ENCODE measurements around the gene PCDHB8. TPM values are rescaled to one million over a fixed set of nuclear protein-coding genes. Genes with fewer than 3 reads are reported as not detected.
A peak's percentile ranks its signal among the peaks of the same experiment; 100 is the strongest.
"Not testable (repeated sequence)": the region's sequence is repeated elsewhere in the genome, so short reads cannot be mapped to it uniquely, and the experiment has no call there.

The PCDHB8 gene
- total RNA-seq, 1 experiment from 2014 or later, result not detected

DNA sequence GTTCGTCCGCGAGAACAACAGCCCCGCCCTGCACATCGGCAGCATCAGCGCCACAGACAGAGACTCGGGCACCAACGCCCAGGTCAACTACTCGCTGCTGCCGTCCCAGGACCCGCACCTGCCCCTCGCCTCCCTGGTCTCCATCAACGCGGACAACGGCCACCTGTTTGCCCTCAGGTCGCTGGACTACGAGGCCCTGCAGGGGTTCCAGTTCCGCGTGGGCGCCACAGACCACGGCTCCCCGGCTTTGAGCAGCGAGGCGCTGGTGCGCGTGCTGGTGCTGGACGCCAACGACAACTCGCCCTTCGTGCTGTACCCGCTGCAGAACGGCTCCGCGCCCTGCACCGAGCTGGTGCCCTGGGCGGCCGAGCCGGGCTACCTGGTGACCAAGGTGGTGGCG, 32.7 kb downstream of the PCDHB8 start:
- H3K9me3 ChIP-seq, H3K27me3 ChIP-seq, H3K4me3 ChIP-seq, DNase-seq, H3K36me3 ChIP-seq: not testable (repeated sequence)

DNA sequence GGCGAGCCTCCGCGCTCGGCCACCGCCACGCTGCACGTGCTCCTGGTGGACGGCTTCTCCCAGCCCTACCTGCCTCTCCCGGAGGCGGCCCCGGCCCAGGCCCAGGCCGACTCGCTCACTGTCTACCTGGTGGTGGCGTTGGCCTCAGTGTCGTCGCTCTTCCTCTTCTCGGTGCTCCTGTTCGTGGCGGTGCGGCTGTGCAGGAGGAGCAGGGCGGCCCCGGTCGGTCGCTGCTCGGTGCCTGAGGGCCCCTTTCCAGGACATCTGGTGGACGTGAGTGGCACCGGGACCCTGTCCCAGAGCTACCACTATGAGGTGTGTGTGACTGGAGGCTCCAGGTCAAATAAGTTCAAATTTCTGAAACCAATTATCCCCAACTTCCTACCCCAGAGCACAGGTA, 33.3 kb downstream of the PCDHB8 start:
- not testable (repeated sequence) for H3K4me3 ChIP-seq, DNase-seq, H3K9me3 ChIP-seq, H3K36me3 ChIP-seq, H3K27me3 ChIP-seq

DNA sequence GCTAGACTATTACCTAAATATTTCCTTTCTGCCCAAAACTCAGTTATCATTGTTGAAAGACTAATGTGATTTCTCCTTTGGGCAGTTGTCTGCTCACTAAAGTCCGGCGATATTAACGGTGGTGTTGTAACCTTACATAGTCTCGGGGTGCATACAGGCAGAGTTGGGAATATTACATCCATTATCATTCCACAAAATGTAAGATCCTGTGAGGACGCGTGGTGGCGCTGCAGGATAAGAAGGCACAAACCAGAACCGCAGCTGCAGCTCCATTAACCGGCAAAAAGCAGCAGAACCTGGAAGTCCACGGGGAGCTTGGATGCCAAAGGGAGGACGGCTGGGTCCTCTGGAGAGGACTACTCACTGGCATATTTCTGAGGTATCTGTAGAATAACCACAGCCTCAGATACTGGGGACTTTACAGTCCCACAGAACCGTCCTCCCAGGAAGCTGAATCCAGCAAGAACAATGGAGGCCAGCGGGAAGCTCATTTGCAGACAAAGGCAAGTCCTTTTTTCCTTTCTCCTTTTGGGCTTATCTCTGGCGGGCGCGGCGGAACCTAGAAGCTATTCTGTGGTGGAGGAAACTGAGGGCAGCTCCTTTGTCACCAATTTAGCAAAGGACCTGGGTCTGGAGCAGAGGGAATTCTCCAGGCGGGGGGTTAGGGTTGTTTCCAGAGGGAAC, 36.2 kb downstream of the PCDHB8 start, which contains the start of gene PCDHB13:
Gene PCDHB13 (plus strand): TSS at position 264 of the 684 bp plus-strand sequence. CDS start 205 bp downstream, at position 469.
- H3K27me3 ChIP-seq, H3K36me3 ChIP-seq, H3K4me3 ChIP-seq, H3K9me3 ChIP-seq: not testable (repeated sequence)
- DNase-seq, result peak; percentile 19

DNA sequence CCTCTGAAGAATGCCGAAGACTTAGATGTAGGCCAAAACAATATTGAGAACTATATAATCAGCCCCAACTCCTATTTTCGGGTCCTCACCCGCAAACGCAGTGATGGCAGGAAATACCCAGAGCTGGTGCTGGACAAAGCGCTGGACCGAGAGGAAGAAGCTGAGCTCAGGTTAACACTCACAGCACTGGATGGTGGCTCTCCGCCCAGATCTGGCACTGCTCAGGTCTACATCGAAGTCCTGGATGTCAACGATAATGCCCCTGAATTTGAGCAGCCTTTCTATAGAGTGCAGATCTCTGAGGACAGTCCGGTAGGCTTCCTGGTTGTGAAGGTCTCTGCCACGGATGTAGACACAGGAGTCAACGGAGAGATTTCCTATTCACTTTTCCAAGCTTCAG, 37.0 kb downstream of the PCDHB8 start:
- not testable (repeated sequence) for H3K4me3 ChIP-seq, H3K36me3 ChIP-seq, DNase-seq, H3K9me3 ChIP-seq, H3K27me3 ChIP-seq

DNA sequence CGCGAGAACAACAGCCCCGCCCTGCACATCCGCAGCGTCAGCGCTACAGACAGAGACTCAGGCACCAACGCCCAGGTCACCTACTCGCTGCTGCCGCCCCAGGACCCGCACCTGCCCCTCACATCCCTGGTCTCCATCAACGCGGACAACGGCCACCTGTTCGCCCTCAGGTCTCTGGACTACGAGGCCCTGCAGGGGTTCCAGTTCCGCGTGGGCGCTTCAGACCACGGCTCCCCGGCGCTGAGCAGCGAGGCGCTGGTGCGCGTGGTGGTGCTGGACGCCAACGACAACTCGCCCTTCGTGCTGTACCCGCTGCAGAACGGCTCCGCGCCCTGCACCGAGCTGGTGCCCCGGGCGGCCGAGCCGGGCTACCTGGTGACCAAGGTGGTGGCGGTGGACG, 37.9 kb downstream of the PCDHB8 start:
- H3K36me3 ChIP-seq, H3K27me3 ChIP-seq, DNase-seq, H3K9me3 ChIP-seq, H3K4me3 ChIP-seq: not testable (repeated sequence)

DNA sequence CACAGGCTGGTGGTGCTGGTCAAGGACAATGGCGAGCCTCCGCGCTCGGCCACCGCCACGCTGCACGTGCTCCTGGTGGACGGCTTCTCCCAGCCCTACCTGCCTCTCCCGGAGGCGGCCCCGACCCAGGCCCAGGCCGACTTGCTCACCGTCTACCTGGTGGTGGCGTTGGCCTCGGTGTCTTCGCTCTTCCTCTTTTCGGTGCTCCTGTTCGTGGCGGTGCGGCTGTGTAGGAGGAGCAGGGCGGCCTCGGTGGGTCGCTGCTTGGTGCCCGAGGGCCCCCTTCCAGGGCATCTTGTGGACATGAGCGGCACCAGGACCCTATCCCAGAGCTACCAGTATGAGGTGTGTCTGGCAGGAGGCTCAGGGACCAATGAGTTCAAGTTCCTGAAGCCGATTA, 38.4 kb downstream of the PCDHB8 start:
- not testable (repeated sequence) for H3K36me3 ChIP-seq, H3K4me3 ChIP-seq, DNase-seq, H3K9me3 ChIP-seq, H3K27me3 ChIP-seq

DNA sequence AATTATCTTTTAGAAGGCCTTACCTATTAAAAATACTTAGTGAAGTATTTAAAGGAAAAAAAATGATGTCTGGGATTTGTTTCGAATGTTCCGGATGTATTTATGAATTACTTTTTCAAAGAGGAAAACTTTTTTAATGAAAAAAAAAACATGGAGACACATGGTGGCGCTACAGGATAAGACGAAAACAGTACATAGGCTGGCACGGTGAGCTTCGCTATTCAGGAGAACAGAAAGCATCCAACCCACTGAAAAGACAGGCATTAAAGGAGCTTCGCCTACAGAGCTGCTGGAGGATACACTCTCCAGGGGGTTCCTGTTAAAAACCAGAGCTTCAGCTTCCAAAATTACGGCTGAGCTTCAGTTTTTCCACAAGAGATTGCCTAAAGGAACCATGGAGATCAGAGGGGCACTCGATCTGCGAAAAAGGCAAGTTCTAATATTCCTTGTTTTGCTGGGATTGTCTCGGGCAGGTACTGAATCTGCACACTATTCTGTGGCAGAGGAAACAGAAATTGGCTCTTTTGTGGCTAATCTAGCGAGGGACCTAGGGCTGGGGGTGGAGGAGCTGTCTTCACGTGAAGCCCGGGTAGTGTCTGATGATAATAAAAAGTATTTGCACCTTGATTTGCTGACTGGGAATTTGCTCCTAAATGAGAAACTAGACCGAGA, 45.7 kb downstream of the PCDHB8 start, which contains the start of gene PCDHB14:
Gene PCDHB14 (plus strand): TSS at position 232 of the 672 bp plus-strand sequence. CDS start 163 bp downstream, at position 395.
- peaks cover 8% of the 10 kb centered on the region for H3K27me3 ChIP-seq
- peak within 1 kb of the TSS; percentile 45 for H3K4me3 ChIP-seq
- peak; percentile 29 for DNase-seq
- H3K36me3 ChIP-seq, result no peaks in the 10 kb centered on the region
- no peaks in the 10 kb centered on the region for H3K9me3 ChIP-seq

DNA sequence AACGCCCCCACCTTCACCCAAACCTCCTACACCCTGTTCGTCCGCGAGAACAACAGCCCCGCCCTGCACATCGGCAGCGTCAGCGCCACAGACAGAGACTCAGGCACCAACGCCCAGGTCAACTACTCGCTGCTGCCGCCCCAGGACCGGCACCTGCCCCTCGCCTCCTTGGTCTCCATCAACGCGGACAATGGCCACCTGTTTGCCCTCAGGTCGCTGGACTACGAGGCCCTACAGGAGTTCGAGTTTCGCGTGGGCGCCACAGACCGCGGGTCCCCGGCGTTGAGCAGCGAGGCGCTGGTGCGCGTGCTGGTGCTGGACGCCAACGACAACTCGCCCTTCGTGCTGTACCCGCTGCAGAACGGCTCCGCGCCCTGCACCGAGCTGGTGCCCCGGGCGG, 47.3 kb downstream of the PCDHB8 start:
- DNase-seq, H3K9me3 ChIP-seq, H3K36me3 ChIP-seq, H3K4me3 ChIP-seq, H3K27me3 ChIP-seq: not testable (repeated sequence)

DNA sequence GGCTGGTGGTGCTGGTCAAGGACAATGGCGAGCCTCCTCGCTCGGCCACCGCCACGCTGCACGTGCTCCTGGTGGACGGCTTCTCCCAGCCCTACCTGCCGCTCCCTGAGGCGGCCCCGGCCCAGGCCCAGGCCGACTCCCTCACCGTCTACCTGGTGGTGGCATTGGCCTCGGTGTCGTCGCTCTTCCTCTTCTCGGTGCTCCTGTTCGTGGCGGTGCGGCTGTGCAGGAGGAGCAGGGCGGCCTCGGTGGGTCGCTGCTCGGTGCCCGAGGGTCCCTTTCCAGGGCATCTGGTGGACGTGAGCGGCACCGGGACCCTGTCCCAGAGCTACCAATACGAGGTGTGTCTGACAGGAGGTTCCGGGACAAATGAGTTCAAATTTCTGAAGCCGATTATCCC, 47.8 kb downstream of the PCDHB8 start:
- not testable (repeated sequence) for H3K27me3 ChIP-seq, H3K36me3 ChIP-seq, H3K9me3 ChIP-seq, H3K4me3 ChIP-seq, DNase-seq

Other genes starting within 250 kb of the PCDHB8 start
- 0.07 TPM in 1 of 2 replicates, not detected in the other for gene PCDHAC2, start 211.3 kb upstream of the PCDHB8 start, total RNA-seq (2014; rRNA removed; shearing (Covaris generic); ENCODE audit: low replicate concordance)
- not detected in 2 replicates for gene PCDHB1, start 126.4 kb upstream of the PCDHB8 start, total RNA-seq (2014; rRNA removed; shearing (Covaris generic); ENCODE audit: low replicate concordance)
- 6.0 and 7.0 TPM in 2 replicates for gene PCDHB2, start 83.2 kb upstream of the PCDHB8 start, total RNA-seq (2014; rRNA removed; shearing (Covaris generic); ENCODE audit: low replicate concordance)
- not detected in 2 replicates for gene PCDHB3, start 77.3 kb upstream of the PCDHB8 start, total RNA-seq (2014; rRNA removed; shearing (Covaris generic); ENCODE audit: low replicate concordance)
- not detected in 2 replicates for gene PCDHB4, start 56.0 kb upstream of the PCDHB8 start, total RNA-seq (2014; rRNA removed; shearing (Covaris generic); ENCODE audit: low replicate concordance)
- 2.3 TPM in 1 of 2 replicates, not detected in the other for gene PCDHB5, start 42.6 kb upstream of the PCDHB8 start, total RNA-seq (2014; rRNA removed; shearing (Covaris generic); ENCODE audit: low replicate concordance)
- gene PCDHB6, start 27.7 kb upstream of the PCDHB8 start, total RNA-seq (2014; rRNA removed; shearing (Covaris generic); ENCODE audit: low replicate concordance), result 0.10 TPM in 1 of 2 replicates, not detected in the other
- 0.46 TPM in 1 of 2 replicates, not detected in the other for gene PCDHB7, start 5.1 kb upstream of the PCDHB8 start, total RNA-seq (2014; rRNA removed; shearing (Covaris generic); ENCODE audit: low replicate concordance)
- 0.10 and 1.2 TPM in 2 replicates for gene PCDHB16, start 4.6 kb downstream of the PCDHB8 start, total RNA-seq (2014; rRNA removed; shearing (Covaris generic); ENCODE audit: low replicate concordance)
- 1.9 TPM in 1 of 2 replicates, not detected in the other for gene PCDHB9, start 9.4 kb downstream of the PCDHB8 start, total RNA-seq (2014; rRNA removed; shearing (Covaris generic); ENCODE audit: low replicate concordance)
- gene PCDHB10, start 14.6 kb downstream of the PCDHB8 start, total RNA-seq (2014; rRNA removed; shearing (Covaris generic); ENCODE audit: low replicate concordance), result 0.10 TPM in 1 of 2 replicates, not detected in the other
- gene PCDHB11, start 21.8 kb downstream of the PCDHB8 start, total RNA-seq (2014; rRNA removed; shearing (Covaris generic); ENCODE audit: low replicate concordance), result 1.0 TPM in 1 of 2 replicates, not detected in the other
- gene PCDHB12, start 30.9 kb downstream of the PCDHB8 start, total RNA-seq (2014; rRNA removed; shearing (Covaris generic); ENCODE audit: low replicate concordance), result 0.16 TPM in 1 of 2 replicates, not detected in the other
- gene PCDHB13, start 36.1 kb downstream of the PCDHB8 start, total RNA-seq (2014; rRNA removed; shearing (Covaris generic); ENCODE audit: low replicate concordance), result 0.40 TPM in 1 of 2 replicates, not detected in the other
- gene PCDHB14, start 45.6 kb downstream of the PCDHB8 start, total RNA-seq (2014; rRNA removed; shearing (Covaris generic); ENCODE audit: low replicate concordance), result 0.74 and 3.8 TPM in 2 replicates
- gene PCDHB15, start 67.6 kb downstream of the PCDHB8 start, total RNA-seq (2014; rRNA removed; shearing (Covaris generic); ENCODE audit: low replicate concordance), result 0.07 and 2.0 TPM in 2 replicates
- gene SLC25A2, start 126.3 kb downstream of the PCDHB8 start, total RNA-seq (2014; rRNA removed; shearing (Covaris generic); ENCODE audit: low replicate concordance), result not detected in 2 replicates
- gene TAF7, start 143.0 kb downstream of the PCDHB8 start, total RNA-seq (2014; rRNA removed; shearing (Covaris generic); ENCODE audit: low replicate concordance), result 183 and 217 TPM in 2 replicates
- gene PCDHGA1, start 152.7 kb downstream of the PCDHB8 start, total RNA-seq (2014; rRNA removed; shearing (Covaris generic); ENCODE audit: low replicate concordance), result 0.42 and 0.56 TPM in 2 replicates
- not detected in 2 replicates for gene PCDHGA2, start 161.0 kb downstream of the PCDHB8 start, total RNA-seq (2014; rRNA removed; shearing (Covaris generic); ENCODE audit: low replicate concordance)
- gene PCDHGA3, start 166.0 kb downstream of the PCDHB8 start, total RNA-seq (2014; rRNA removed; shearing (Covaris generic); ENCODE audit: low replicate concordance), result not detected in 2 replicates
- gene PCDHGB1, start 172.3 kb downstream of the PCDHB8 start, total RNA-seq (2014; rRNA removed; shearing (Covaris generic); ENCODE audit: low replicate concordance), result 0.59 and 1.3 TPM in 2 replicates
- 0.23 and 0.44 TPM in 2 replicates for gene PCDHGA4, start 177.2 kb downstream of the PCDHB8 start, total RNA-seq (2014; rRNA removed; shearing (Covaris generic); ENCODE audit: low replicate concordance)
- 1.6 and 2.5 TPM in 2 replicates for gene PCDHGB2, start 182.2 kb downstream of the PCDHB8 start, total RNA-seq (2014; rRNA removed; shearing (Covaris generic); ENCODE audit: low replicate concordance)
- gene PCDHGA5, start 186.4 kb downstream of the PCDHB8 start, total RNA-seq (2014; rRNA removed; shearing (Covaris generic); ENCODE audit: low replicate concordance), result not detected in 2 replicates
- 0.81 TPM in 1 of 2 replicates, not detected in the other for gene PCDHGB3, start 192.5 kb downstream of the PCDHB8 start, total RNA-seq (2014; rRNA removed; shearing (Covaris generic); ENCODE audit: low replicate concordance)
- 0.20 and 2.3 TPM in 2 replicates for gene PCDHGA6, start 196.1 kb downstream of the PCDHB8 start, total RNA-seq (2014; rRNA removed; shearing (Covaris generic); ENCODE audit: low replicate concordance)
- 0.07 and 0.67 TPM in 2 replicates for gene PCDHGA7, start 205.0 kb downstream of the PCDHB8 start, total RNA-seq (2014; rRNA removed; shearing (Covaris generic); ENCODE audit: low replicate concordance)
- 0.17 and 0.26 TPM in 2 replicates for gene PCDHGB4, start 209.9 kb downstream of the PCDHB8 start, total RNA-seq (2014; rRNA removed; shearing (Covaris generic); ENCODE audit: low replicate concordance)
- gene PCDHGA8, start 214.8 kb downstream of the PCDHB8 start, total RNA-seq (2014; rRNA removed; shearing (Covaris generic); ENCODE audit: low replicate concordance), result 0.03 and 0.59 TPM in 2 replicates
- 0.53 TPM in 1 of 2 replicates, not detected in the other for gene PCDHGB5, start 220.2 kb downstream of the PCDHB8 start, total RNA-seq (2014; rRNA removed; shearing (Covaris generic); ENCODE audit: low replicate concordance)
- gene PCDHGA9, start 225.0 kb downstream of the PCDHB8 start, total RNA-seq (2014; rRNA removed; shearing (Covaris generic); ENCODE audit: low replicate concordance), result not detected in 2 replicates
- gene PCDHGB6, start 230.2 kb downstream of the PCDHB8 start, total RNA-seq (2014; rRNA removed; shearing (Covaris generic); ENCODE audit: low replicate concordance), result not detected in 2 replicates
- 1.0 and 1.2 TPM in 2 replicates for gene PCDHGA10, start 235.2 kb downstream of the PCDHB8 start, total RNA-seq (2014; rRNA removed; shearing (Covaris generic); ENCODE audit: low replicate concordance)
- gene PCDHGB7, start 239.9 kb downstream of the PCDHB8 start, total RNA-seq (2014; rRNA removed; shearing (Covaris generic); ENCODE audit: low replicate concordance), result 0.10 TPM in 1 of 2 replicates, not detected in the other
- gene PCDHGA11, start 243.3 kb downstream of the PCDHB8 start, total RNA-seq (2014; rRNA removed; shearing (Covaris generic); ENCODE audit: low replicate concordance), result not detected in 2 replicates